ENCODE measurements around the gene C6orf89. TPM values are rescaled to one million over a fixed set of nuclear protein-coding genes. Genes with fewer than 3 reads are reported as not detected.
A peak's percentile ranks its signal among the peaks of the same experiment; 100 is the strongest.
"Not testable (repeated sequence)": the region's sequence is repeated elsewhere in the genome, so short reads cannot be mapped to it uniquely, and the experiment has no call there.

C6orf89 gene
- total RNA-seq, 1 experiment from 2014 or later = 15.6 TPM

- no peaks in the 10 kb centered on the region for H3K27me3 ChIP-seq (ENCODE audit: control insufficient read depth, insufficient read depth, low read length)
- no peak for DNase-seq
Measured at GRCh38 chr6:36890112-36890663, 4.4 kb downstream of the C6orf89 start.

DNA sequence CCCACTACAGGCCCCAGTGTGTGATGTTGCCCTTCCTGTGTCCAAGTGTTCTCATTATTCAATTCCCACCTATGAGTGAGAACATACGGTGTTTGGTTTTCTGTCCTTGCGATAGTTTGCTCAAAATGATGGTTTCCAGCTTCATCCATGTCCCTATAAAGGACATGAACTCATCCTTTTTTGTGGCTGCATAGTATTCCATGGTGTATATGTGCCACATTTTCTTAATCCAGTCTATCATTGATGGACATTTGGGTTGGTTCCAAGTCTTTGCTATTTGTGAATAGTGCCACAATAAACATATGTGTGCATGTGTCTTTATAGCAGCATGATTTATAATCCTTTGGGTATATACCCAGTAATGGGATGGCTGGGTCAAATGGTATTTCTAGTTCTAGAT, 5.4 kb downstream of the C6orf89 start:
- H3K27me3 ChIP-seq (ENCODE audit: control insufficient read depth, insufficient read depth, low read length); H3K36me3 ChIP-seq (replicated peaks; ENCODE audit: control insufficient read depth, insufficient read depth, low read length); DNase-seq; H3K4me3 ChIP-seq (ENCODE audit: insufficient read depth, low read depth, low read length): not testable (repeated sequence)

More at GRCh38 chr6:36890112-36890663, 4.4 kb downstream of the C6orf89 start:
- H3K36me3 ChIP-seq (replicated peaks; ENCODE audit: control insufficient read depth, insufficient read depth, low read length) = no peaks in the 10 kb centered on the region
- H3K4me3 ChIP-seq (ENCODE audit: insufficient read depth, low read depth, low read length) = no peak overlapping the region

- DNase-seq = no peak
- no peak overlapping the region for H3K4me3 ChIP-seq (ENCODE audit: insufficient read depth, low read depth, low read length)
- no peaks in the 10 kb centered on the region for H3K27me3 ChIP-seq (ENCODE audit: control insufficient read depth, insufficient read depth, low read length)
- no peaks in the 10 kb centered on the region for H3K36me3 ChIP-seq (replicated peaks; ENCODE audit: control insufficient read depth, insufficient read depth, low read length)
Measured at GRCh38 chr6:36893976-36894932, 8.5 kb downstream of the C6orf89 start.

DNA sequence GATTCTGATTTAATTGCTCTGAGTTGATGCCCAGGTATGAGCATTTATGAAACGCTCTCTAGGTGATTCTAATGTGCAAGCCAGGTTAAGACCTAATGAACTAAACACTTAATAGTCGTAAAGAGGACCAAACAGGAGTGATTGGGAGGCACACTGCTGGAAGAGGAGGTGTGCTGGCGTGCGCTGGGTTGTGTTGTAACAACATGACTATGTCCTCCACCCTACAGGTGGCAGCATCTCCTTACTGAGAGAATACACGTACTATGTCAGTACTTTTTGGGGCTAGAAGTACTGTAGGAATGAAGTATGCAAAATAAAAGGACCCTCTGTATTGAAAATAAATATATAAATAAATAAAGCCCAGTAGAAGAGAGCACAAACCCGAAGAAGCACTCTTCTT, 11.9 kb downstream of the C6orf89 start:
- DNase-seq = peak; percentile 63
- H3K36me3 ChIP-seq (replicated peaks; ENCODE audit: control insufficient read depth, insufficient read depth, low read length) = no peaks in the 10 kb centered on the region

DNA sequence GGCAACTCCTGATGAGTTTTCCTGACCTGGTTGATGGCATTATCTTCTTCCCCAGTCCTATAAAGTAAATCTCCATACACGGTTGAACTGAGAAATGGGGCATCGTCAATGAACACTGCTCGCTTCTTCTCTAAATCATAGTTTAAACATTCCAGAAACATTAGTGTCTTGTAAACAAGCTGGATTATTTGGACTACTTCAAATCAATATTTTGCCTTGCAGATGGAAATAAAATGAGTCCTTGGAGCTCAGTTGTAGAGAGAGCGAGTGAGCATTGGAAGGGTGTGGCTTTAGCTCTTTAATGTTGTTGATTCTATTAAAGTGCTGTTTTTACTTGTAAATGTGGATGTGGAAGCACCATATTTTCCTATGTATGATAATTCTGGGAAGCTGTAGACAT, 18.4 kb downstream of the C6orf89 start:
- H3K27me3 ChIP-seq (ENCODE audit: control insufficient read depth, insufficient read depth, low read length) = no peaks in the 10 kb centered on the region
- H3K36me3 ChIP-seq (replicated peaks; ENCODE audit: control insufficient read depth, insufficient read depth, low read length) = no peaks in the 10 kb centered on the region
- no peak for DNase-seq
- no peak overlapping the region for H3K4me3 ChIP-seq (ENCODE audit: insufficient read depth, low read depth, low read length)

More for the DNA sequence above, 11.9 kb downstream of the C6orf89 start:
- H3K27me3 ChIP-seq (ENCODE audit: control insufficient read depth, insufficient read depth, low read length) = no peaks in the 10 kb centered on the region
- H3K4me3 ChIP-seq (ENCODE audit: insufficient read depth, low read depth, low read length) = no peak overlapping the region

DNA sequence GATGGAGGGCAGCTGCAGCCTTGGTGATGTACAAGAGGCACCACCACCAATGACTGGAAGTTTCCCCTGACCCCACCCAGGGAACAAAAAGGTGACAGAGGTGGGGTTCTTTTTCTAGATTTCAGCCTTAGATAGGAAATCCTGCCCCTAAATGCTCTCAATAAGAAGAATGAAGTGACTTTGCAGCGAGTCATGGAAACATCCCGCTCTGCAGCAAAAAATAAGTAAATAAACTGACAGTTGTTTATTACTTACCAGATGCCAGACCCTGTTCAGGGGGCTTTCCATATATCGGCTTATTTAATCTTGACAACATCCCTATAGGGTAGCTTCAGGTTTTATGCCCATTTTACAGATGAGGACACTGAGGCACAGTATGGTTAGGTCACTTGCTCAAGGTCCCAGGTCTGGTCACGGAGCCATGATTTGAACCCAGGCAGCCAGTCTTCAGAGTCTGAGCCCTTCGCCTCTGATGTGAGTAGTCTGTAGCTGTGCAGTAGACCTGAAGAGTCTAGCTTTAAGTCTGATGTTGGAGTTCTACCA, 19.2 kb downstream of the C6orf89 start:
- no peak for DNase-seq
- Histone ChIP-seq H3K36me3 (replicated peaks; ENCODE audit: control insufficient read depth, insufficient read depth, low read length) (no peaks in the 10 kb centered on the region), H3K4me3 (ENCODE audit: insufficient read depth, low read depth, low read length) (no peak overlapping the region), H3K27me3 (ENCODE audit: control insufficient read depth, insufficient read depth, low read length) (no peaks in the 10 kb centered on the region)

- H3K27me3 ChIP-seq (ENCODE audit: control insufficient read depth, insufficient read depth, low read length) = no peaks in the 10 kb centered on the region
- H3K4me3 ChIP-seq (ENCODE audit: insufficient read depth, low read depth, low read length) = no peak overlapping the region
- H3K36me3 ChIP-seq (replicated peaks; ENCODE audit: control insufficient read depth, insufficient read depth, low read length) = no peaks in the 10 kb centered on the region
- no peak for DNase-seq
Measured at GRCh38 chr6:36906539-36907325, 21.0 kb downstream of the C6orf89 start.

DNA sequence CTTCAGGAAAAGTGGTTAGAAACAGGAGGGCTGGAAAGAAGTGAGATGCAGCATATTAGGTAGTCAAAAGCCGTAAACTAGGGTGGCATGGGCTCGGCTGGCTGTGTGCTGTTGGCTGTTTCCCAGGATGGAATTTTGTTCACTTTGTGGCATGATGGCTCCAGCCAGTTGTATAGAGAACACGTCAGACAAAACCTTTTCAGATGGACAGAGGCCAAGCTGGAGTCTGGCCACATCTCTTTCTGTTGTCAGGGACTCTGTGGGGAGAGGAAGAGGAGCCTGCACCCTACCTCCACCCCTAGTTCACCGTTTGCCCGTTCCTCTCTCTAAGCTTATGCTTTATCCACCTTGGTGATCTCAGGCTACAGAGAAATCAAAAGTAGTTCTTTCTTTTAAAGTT, 22.0 kb downstream of the C6orf89 start:
- Histone ChIP-seq H3K4me3 (ENCODE audit: insufficient read depth, low read depth, low read length) (no peak overlapping the region), H3K36me3 (replicated peaks; ENCODE audit: control insufficient read depth, insufficient read depth, low read length) (no peaks in the 10 kb centered on the region), H3K27me3 (ENCODE audit: control insufficient read depth, insufficient read depth, low read length) (no peaks in the 10 kb centered on the region)
- DNase-seq = no peak

DNA sequence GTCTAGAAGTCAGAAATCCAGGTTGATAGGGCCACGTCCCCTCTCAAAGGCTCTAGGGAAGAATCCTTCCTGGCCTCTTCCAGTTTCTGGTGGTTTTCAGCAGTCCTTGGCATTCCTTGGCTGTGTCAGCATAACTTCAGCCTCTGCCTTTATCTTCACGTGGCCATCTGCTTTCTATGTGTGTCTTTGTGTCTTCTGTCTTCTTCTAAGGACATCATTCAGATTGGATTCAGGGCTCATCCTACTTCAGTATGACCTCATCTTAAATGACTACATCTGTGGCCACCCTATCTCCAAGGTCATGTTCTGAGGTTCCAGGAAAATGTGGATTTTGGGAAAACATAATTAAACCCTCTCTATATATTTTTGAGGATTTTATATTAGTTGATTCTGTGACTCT, 23.0 kb downstream of the C6orf89 start:
- DNase-seq = no peak
- no peaks in the 10 kb centered on the region for H3K36me3 ChIP-seq (replicated peaks; ENCODE audit: control insufficient read depth, insufficient read depth, low read length)
- H3K27me3 ChIP-seq (ENCODE audit: control insufficient read depth, insufficient read depth, low read length) = no peaks in the 10 kb centered on the region
- no peak overlapping the region for H3K4me3 ChIP-seq (ENCODE audit: insufficient read depth, low read depth, low read length)

DNA sequence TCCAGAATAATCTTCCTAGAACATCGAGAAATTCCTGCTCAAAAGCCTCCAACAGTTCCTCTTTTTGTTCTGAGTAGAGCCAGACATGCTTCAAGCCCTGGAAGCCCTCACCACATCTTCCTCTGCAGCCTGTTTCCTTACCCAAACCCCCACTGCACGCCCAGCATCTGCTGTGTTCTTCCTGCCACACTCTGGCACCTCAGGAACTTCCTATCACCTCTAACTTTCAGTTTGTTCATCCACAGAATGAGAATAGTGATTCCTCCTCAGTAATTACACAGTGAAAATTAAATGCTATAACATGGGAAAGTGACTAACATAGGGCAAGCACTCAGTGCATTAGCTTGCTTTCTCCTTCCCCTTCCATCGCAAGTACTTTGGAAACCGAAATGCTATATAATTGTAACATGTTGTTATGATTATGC, 26.3 kb downstream of the C6orf89 start:
- Histone ChIP-seq H3K27me3 (ENCODE audit: control insufficient read depth, insufficient read depth, low read length) (no peaks in the 10 kb centered on the region), H3K36me3 (replicated peaks; ENCODE audit: control insufficient read depth, insufficient read depth, low read length) (no peaks in the 10 kb centered on the region), H3K4me3 (ENCODE audit: insufficient read depth, low read depth, low read length) (no peak overlapping the region)
- no peak for DNase-seq

GRCh38 chr6:36912586-36912985, 26.8 kb downstream of the C6orf89 start:
- H3K4me3 ChIP-seq (ENCODE audit: insufficient read depth, low read depth, low read length) = no peak overlapping the region
- no peak for DNase-seq
- no peaks in the 10 kb centered on the region for H3K27me3 ChIP-seq (ENCODE audit: control insufficient read depth, insufficient read depth, low read length)
- H3K36me3 ChIP-seq (replicated peaks; ENCODE audit: control insufficient read depth, insufficient read depth, low read length) = no peaks in the 10 kb centered on the region

DNA sequence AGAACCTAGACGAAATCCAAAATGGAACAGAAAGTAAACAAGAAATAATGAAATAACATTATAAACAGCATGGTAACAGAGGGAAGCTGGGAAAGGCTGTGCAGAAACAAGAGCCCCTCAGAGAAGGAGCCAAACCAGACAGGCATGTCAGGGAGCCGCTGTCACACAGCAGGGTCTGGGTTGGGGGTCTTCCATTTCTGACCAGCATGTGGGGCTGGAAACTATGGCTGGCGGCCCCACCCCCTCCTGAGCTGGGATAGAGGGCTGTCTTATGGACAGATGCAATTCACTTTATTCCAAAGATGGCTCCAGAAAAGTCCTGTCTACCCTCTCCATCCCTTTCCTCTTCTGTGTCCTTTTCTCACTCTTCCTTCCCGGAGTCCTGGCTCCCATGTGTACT, 27.3 kb downstream of the C6orf89 start:
- Histone ChIP-seq H3K4me3 (ENCODE audit: insufficient read depth, low read depth, low read length) (no peak overlapping the region), H3K36me3 (replicated peaks; ENCODE audit: control insufficient read depth, insufficient read depth, low read length) (no peaks in the 10 kb centered on the region), H3K27me3 (ENCODE audit: control insufficient read depth, insufficient read depth, low read length) (no peaks in the 10 kb centered on the region)
- DNase-seq = no peak

DNA sequence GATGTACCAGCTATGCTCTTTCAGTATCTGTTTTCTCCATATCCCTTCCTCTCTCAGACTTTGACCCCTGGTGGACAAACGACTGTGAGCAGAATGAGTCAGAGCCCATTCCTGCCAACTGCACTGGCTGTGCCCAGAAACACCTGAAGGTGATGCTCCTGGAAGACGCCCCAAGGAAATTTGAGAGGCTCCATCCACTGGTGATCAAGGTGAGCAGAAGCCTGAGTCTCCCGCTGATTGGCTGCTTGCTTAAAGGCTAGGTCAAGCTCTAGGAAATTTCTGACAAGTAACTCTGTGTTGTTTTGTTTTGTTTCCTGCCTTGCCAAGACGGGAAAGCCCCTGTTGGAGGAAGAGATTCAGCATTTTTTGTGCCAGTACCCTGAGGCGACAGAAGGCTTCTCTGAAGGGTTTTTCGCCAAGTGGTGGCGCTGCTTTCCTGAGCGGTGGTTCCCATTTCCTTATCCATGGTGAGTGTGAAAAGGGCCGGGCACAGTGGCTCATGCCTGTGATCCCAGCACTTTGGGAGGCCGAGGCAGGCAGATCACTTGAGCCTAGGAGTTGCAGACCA, 28.6 kb downstream of the C6orf89 start:
- Histone ChIP-seq H3K27me3 (ENCODE audit: control insufficient read depth, insufficient read depth, low read length) (no peaks in the 10 kb centered on the region), H3K36me3 (replicated peaks; ENCODE audit: control insufficient read depth, insufficient read depth, low read length) (no peaks in the 10 kb centered on the region), H3K4me3 (ENCODE audit: insufficient read depth, low read depth, low read length) (no peak overlapping the region)
- DNase-seq = peak; percentile 74

DNA sequence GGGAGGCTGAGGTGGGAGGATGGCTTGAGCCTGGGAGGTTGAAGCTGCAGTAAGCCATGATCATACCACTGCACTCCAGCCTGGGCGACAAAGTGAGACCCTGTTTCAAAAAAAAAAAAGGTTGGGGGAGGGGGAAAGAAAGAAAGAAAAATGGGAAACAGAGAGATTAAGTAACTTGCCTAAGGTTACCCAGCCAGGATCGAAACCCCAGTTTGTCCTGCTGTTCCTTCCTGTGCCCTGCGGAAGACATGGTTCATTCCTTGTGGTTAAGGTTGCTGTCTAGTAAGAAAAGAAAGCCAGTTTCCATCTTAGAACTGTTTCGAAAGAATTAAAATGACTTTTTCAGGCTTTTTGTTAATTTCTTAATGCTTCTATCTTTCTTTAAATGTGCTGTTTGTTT, 29.8 kb downstream of the C6orf89 start:
- no peak overlapping the region for H3K4me3 ChIP-seq (ENCODE audit: insufficient read depth, low read depth, low read length)
- no peak for DNase-seq
- H3K27me3 ChIP-seq (ENCODE audit: control insufficient read depth, insufficient read depth, low read length) = no peaks in the 10 kb centered on the region
- H3K36me3 ChIP-seq (replicated peaks; ENCODE audit: control insufficient read depth, insufficient read depth, low read length) = no peaks in the 10 kb centered on the region

Measured in H7 (cell line).